Femur (tissue), 1 donor: Measurements from ENCODE around the gene ERMAP.

Source experiments
- DNase-seq: peaks from one replicate; pipeline ENCODE4 v3.0.0-alpha.2; 2017

ERMAP gene

GRCh38 chr1:42877380-42877779, 60.5 kb downstream of the ERMAP start:
- no peak for DNase-seq

- DNase-seq: no peak
These were observed 63.5 kb downstream of the ERMAP start for GRCh38 chr1:42880384-42880783.

DNA sequence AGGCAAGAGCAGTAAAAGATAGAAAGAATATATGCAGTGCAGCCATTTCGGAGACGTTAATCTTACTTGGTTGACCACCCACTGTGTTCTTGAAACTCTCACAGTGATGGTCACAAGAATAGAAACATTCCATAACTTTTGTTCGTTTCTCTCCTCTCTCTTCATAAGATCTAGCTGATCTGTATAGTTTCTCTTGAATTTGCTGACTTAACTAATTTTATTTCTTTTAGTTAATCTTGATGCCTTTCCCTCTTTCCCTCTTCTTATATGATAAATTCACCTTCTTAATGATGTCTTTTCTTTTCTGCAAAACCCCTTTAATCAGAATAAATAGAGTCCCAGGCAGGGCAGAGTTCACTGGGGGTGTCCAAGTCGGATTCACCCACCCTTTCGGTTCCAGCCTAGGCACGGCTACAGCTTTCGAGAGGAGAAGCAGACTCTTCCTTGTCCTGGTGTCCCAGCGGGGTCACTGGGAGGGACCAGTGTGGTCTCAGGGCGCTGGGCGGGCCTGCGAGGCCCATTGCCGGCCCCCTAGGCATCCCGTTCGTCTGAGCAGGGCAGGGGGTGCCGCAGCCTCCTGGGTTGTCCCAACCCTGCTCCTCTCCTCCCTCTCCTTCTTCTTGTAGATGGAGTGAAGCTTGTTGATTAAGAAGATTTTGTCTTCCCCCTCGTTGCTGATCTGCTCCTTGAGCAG, 69.3 kb downstream of the ERMAP start:
- no peak for DNase-seq

GRCh38 chr1:42886800-42887199, 69.9 kb downstream of the ERMAP start:
- DNase-seq: no peak

DNA sequence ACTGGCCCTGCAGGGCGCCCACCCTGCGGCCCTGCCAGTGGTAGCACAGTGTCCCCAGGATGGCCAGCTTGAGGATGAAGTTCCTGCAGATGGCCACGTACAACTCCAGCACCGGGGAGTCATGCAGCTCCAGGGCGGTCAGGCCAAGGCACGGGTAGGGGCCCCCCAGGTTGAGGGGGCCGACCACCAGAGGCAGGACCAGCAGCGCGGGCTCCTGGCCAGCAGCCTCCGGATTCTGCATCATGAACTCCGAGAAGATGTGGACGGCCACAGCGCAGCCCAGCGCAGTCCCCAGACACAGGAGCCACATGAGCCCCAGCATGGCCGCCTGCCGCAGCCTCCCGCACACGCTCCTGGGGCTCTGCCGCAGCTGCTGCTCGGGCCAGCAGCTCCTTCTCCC, 70.4 kb downstream of the ERMAP start:
- no peak for DNase-seq

DNA sequence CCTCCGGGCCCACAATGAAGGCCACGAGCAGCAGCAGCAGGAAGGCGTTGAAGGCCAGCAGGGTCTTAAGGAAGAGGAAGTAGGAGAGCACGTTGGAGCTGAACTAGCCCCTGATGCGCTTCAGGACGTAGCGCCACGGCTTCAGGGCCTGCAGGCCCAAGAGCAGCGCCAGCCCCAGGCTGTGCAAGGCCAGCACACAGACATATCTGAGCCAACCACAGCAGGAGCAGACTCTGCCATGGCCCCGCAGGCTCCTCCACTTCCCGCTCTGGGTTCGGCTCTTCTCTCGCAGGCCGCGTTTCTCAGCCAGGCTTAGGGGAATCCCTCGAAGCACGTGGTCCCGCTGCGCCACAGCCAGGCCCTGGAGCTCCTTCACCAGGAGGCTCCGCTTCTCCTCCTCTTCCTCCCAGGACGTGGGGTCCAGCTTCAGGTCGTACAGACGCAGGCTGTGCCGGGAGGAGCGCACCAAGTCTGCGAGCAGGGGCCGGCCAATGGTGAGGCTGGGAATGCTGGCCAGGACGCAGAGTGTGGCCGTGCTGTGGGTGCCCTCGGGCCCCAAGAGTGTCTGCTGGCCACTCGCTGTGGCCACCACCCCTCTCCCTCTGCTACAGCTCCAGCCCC, 71.2 kb downstream of the ERMAP start:
- DNase-seq: no peak

DNA sequence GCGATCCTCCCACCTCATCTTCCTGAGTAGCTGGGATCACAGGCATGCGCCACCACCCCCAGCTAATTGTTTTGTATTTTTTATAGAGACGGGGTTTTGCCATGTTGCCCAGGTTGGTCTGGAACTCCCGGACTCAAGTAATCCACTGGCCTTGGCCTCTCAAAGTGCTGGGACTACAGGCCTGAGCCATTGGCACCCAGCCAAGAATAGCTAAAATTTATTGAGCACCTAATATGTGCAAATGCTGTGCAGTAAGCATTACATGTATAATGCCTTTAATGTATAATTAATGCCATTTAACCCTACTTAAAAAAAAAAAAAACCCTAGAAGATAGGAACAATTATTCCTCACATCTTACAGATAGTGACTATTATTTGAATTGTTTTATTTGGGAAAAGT, 72.3 kb downstream of the ERMAP start:
- DNase-seq: no peak

- no peak for DNase-seq
These were observed 74.7 kb downstream of the ERMAP start for GRCh38 chr1:42891465-42892138.
